Amniotic stem cell (primary cell): Measurements from ENCODE around the gene DHRS9.
"Not testable (repeated sequence)": the region's sequence is repeated elsewhere in the genome, so short reads cannot be mapped to it uniquely, and the experiment has no call there.

Experiments used
- DNase-seq: peaks from one replicate; lab custom pipeline; 2025; lab: John Stamatoyannopoulos, UW

The DHRS9 gene

DNA sequence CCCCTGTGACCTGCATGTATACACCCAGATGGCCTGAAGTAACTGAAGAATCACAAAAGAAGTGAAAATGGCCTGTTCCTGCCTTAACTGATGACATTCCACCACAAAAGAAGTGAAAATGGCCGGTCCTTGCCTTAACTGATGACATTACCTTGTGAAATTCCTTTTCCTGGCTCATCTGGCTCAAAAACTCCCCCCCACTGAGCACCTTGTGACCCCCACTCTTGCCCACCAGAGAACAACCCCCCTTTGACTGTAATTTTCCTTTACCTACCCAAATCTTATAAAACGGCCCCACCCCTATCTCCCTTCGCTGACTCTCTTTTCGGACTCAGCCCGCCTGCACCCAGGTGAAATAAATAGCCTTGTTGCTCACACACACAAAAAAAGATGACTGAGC is 67.1 kb downstream of the DHRS9 start:
- not testable (repeated sequence) for DNase-seq

DNA sequence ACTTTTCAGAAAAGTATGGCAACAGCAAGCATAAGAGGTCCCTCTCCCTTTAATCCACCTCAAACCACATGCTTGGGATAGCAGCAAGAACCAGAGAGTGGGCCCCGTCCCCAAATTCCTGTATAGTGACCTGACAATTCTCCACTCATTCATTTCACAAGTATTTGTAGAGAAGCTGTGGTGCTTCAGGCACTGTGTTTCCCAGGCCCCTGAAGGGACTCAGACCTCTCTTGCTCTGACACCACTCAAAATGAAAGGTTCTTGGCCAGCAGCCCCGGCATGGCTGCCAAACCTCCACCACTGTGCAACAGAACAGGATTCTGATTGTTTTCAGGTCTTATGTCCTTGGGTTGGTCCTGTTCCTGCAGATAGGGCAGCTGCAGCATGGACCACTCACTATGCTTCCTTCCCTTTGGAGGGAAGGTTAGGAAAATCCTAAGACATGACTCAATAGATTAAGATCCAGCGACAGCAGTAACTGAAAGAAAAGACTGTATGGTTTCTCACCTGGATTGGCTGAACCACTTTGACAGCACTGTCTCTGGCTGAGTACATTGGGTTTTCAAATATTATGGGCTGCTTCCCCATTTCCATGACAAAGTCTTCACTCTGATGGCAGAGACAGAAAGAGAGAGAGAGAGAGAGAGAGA is 67.6 kb downstream of the DHRS9 start:
- no peak for DNase-seq

DNA sequence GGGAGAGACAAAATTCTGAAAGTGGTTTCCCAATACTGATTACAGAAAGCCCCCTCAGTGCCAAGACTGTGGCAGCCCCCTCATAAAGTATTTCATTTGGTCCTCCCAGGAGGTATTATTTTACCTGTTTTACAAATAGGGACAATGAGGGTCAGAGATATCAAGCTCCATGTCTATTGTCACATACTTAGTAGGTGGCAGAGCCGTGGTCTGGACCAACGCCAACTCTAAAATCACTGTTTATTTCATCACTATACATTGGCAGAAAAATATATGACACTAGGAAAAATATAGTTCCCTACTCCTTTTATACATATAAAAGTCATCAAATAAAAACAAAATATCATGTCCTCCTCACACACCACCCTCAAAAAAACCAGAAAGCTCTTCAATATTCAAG is 68.6 kb downstream of the DHRS9 start:
- DNase-seq: no peak

GRCh38 chr2:169139145-169139544 is 69.8 kb downstream of the DHRS9 start:
- DNase-seq: no peak

DNA sequence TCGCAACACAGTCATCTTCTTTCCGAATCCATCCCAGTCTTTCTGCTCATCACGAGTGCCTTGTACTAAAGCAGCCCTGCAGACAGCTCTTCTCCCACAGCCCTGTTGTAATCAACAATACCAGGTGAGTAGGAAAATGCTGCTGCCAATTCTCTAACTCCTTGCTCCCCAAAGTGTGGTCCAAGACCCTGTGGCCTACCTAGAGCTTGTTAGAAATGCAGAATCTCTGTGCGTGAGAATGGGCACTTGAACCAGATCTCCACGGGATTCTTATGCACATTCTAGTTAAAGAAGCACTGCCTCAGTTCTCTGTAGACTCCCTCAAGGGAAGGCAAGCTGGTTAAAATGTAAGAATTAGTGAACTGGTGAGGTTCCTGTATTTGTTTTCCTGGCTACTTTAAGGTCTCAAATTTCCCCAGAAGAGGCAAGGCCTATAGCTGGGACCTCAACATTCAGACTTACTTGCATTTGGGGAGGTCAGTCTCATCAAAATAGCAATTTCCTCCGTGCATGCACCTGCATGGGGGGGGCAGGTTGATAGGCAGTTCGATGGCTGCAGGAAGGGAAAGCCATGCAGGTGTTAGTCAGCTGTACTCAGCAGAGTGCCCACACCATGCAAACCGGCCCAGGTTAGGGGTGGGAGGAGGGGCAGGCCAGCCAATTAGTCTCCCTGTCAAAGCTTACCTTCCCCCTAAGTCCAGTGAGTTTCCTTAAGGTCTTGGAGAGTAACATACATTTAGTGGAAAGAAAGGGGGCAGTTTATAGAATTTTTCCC is 70.8 kb downstream of the DHRS9 start:
- DNase-seq: no peak

- peak; percentile 37 for DNase-seq
Measured at GRCh38 chr2:169141713-169142352, 72.5 kb downstream of the DHRS9 start.

GRCh38 chr2:169143998-169144397 is 74.6 kb downstream of the DHRS9 start:
- DNase-seq: no peak
